PFSK-1 (cell line): Measurements from ENCODE around the gene WDR7.

ENCODE experiments used
- FOXP2 ChIP-seq: optimal IDR thresholded peaks from 2 replicates; pipeline ENCODE3; 2011; ENCODE audit warnings: borderline replicate concordance, control low read depth, inconsistent platforms; ENCODE audit not compliant: insufficient read depth; ENCODE audit errors: extremely low read length, extremely low read depth
- POLR2AphosphoS5 ChIP-seq: IDR thresholded peaks from 2 replicates; pipeline ENCODE4 v1.6.1; 2012; ENCODE audit warnings: low read depth, mild to moderate bottlenecking, control low read depth, low read length, moderate library complexity
- SIN3A ChIP-seq: IDR thresholded peaks from 2 replicates; pipeline ENCODE4 v1.6.1; 2012; ENCODE audit warnings: mild to moderate bottlenecking, low read length, moderate library complexity, borderline replicate concordance; ENCODE audit not compliant: insufficient read depth
- TF ChIP-seq, protein P1 (sequence below), 2 experiments: IDR thresholded peaks; 2 replicates each; pipeline versions ENCODE4 v1.6.1 to v1.8.0; 2011 to 2012; ENCODE audit warnings: low read depth in 2 of 2, low read length in 2 of 2, control low read depth in 1 of 2, inconsistent platforms in 1 of 2, mild to moderate bottlenecking in 1 of 2, moderate library complexity in 1 of 2; ENCODE audit not compliant: insufficient read depth in 1 of 2

DNA sequence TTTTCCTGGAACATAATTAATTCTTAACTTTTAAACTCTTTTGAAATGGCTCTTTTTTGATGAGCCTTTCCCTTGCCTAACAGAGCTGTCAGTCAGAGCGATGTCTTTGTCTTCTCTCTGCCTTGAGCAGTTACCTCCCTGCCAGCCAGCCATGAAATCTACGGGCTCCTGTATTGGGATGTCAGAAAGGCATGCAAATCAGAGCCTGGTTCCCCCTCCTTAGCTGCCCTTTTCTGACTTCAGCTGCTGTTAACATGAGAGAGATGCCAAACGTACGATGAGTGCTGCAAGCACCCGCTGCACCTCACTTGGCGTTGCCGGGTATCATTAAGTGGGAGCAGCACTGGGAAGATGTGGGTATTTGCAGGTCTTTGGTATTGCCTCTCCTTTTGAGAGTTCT lies 364.3 kb downstream of the WDR7 start:
- TF ChIP-seq POLR2AphosphoS5 = no peak
- TF ChIP-seq, protein P1, sequence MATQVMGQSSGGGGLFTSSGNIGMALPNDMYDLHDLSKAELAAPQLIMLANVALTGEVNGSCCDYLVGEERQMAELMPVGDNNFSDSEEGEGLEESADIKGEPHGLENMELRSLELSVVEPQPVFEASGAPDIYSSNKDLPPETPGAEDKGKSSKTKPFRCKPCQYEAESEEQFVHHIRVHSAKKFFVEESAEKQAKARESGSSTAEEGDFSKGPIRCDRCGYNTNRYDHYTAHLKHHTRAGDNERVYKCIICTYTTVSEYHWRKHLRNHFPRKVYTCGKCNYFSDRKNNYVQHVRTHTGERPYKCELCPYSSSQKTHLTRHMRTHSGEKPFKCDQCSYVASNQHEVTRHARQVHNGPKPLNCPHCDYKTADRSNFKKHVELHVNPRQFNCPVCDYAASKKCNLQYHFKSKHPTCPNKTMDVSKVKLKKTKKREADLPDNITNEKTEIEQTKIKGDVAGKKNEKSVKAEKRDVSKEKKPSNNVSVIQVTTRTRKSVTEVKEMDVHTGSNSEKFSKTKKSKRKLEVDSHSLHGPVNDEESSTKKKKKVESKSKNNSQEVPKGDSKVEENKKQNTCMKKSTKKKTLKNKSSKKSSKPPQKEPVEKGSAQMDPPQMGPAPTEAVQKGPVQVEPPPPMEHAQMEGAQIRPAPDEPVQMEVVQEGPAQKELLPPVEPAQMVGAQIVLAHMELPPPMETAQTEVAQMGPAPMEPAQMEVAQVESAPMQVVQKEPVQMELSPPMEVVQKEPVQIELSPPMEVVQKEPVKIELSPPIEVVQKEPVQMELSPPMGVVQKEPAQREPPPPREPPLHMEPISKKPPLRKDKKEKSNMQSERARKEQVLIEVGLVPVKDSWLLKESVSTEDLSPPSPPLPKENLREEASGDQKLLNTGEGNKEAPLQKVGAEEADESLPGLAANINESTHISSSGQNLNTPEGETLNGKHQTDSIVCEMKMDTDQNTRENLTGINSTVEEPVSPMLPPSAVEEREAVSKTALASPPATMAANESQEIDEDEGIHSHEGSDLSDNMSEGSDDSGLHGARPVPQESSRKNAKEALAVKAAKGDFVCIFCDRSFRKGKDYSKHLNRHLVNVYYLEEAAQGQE (IDR thresholded peaks at IDR 0.05; ENCODE audit: insufficient read depth in 1 of 2, low read depth in 2 of 2, low read length in 2 of 2) = no peak
- no peak for TF ChIP-seq FOXP2
- TF ChIP-seq SIN3A = no peak
